ENCODE results near the gene PLXNA4.

- no peak for TF ChIP-seq EZH2 (IDR thresholded peaks at IDR 0.05; ENCODE audit: insufficient read depth, poor library complexity, severe bottlenecking)
- TF ChIP-seq EZH2phosphoT487 (IDR thresholded peaks at IDR 0.05; ENCODE audit: insufficient read depth, low read depth): no peak
Observed at GRCh38 chr7:132272763-132273371, 303.4 kb downstream of the PLXNA4 start.

All from GM23248 (cell line).